ENCODE data around the gene DNM1.

The DNM1 gene

GRCh38 chr9:128249558-128249907 lies 46.4 kb downstream of the DNM1 start:
- peaks cover 10% of the 10 kb centered on the region for H3K4me1 ChIP-seq (ENCODE audit: control insufficient read depth, insufficient read depth, low read length)
- peaks cover 20% of the 10 kb centered on the region for H3K36me3 ChIP-seq (ENCODE audit: control insufficient read depth, insufficient read depth, low read length)
- H3K9me3 ChIP-seq (ENCODE audit: control insufficient read depth, insufficient read depth, low read length), result no peaks in the 10 kb centered on the region
- no peak overlapping the region for H3K9ac ChIP-seq (ENCODE audit: low read depth, low read length)
- H3K4me3 ChIP-seq (ENCODE audit: low read depth, low read length), result peak overlapping the region; percentile 65
- H3K27me3 ChIP-seq (ENCODE audit: control insufficient read depth, insufficient read depth, low read length), result no peaks in the 10 kb centered on the region
- H3K27ac ChIP-seq (ENCODE audit: low read depth, low read length), result no peak overlapping the region

GRCh38 chr9:128249908-128250838 lies 47.0 kb downstream of the DNM1 start:
- no peak overlapping the region; the same call in 1 of the 2 replicates for H3K9ac ChIP-seq (ENCODE audit: low read depth, low read length)

GRCh38 chr9:128250839-128251731 lies 47.9 kb downstream of the DNM1 start:
- no peaks in the 10 kb centered on the region for H3K27me3 ChIP-seq (ENCODE audit: control insufficient read depth, insufficient read depth, low read length)
- no peak overlapping the region for H3K27ac ChIP-seq (ENCODE audit: low read depth, low read length)
- peak overlapping the region; percentile 68 for H3K4me3 ChIP-seq (ENCODE audit: low read depth, low read length)
- H3K36me3 ChIP-seq (ENCODE audit: control insufficient read depth, insufficient read depth, low read length), result peaks cover 20% of the 10 kb centered on the region
- 0 out of 2 replicates have a peak overlapping the region, but pooled peaks have one; percentile 34 for H3K9ac ChIP-seq (ENCODE audit: low read depth, low read length)
- H3K4me1 ChIP-seq (ENCODE audit: control insufficient read depth, insufficient read depth, low read length), result 0 out of 2 replicates have a peak, but pooled peaks cover 5% of the 10 kb centered on the region
- H3K9me3 ChIP-seq (ENCODE audit: control insufficient read depth, insufficient read depth, low read length), result no peaks in the 10 kb centered on the region

More at GRCh38 chr9:128249908-128250838, 47.0 kb downstream of the DNM1 start:
- peaks cover 12% of the 10 kb centered on the region for H3K4me1 ChIP-seq (ENCODE audit: control insufficient read depth, insufficient read depth, low read length)
- H3K9me3 ChIP-seq (ENCODE audit: control insufficient read depth, insufficient read depth, low read length), result no peaks in the 10 kb centered on the region
- H3K27ac ChIP-seq (ENCODE audit: low read depth, low read length), result no peak overlapping the region
- peak overlapping the region; percentile 68 for H3K4me3 ChIP-seq (ENCODE audit: low read depth, low read length)
- H3K27me3 ChIP-seq (ENCODE audit: control insufficient read depth, insufficient read depth, low read length), result no peaks in the 10 kb centered on the region
- peaks cover 20% of the 10 kb centered on the region for H3K36me3 ChIP-seq (ENCODE audit: control insufficient read depth, insufficient read depth, low read length)

GRCh38 chr9:128251732-128252100 lies 48.5 kb downstream of the DNM1 start:
- Histone ChIP-seq H3K9me3 (ENCODE audit: control insufficient read depth, insufficient read depth, low read length) (no peaks in the 10 kb centered on the region), H3K4me3 (ENCODE audit: low read depth, low read length) (peak overlapping the region; percentile 68), H3K9ac (ENCODE audit: low read depth, low read length) (no peak overlapping the region), H3K27ac (ENCODE audit: low read depth, low read length) (no peak overlapping the region), H3K27me3 (ENCODE audit: control insufficient read depth, insufficient read depth, low read length) (no peaks in the 10 kb centered on the region), H3K36me3 (ENCODE audit: control insufficient read depth, insufficient read depth, low read length) (peaks cover 20% of the 10 kb centered on the region), H3K4me1 (ENCODE audit: control insufficient read depth, insufficient read depth, low read length) (0 out of 2 replicates have a peak, but pooled peaks cover 5% of the 10 kb centered on the region)

- Histone ChIP-seq H3K27me3 (ENCODE audit: control insufficient read depth, insufficient read depth, low read length) (no peaks in the 10 kb centered on the region), H3K4me1 (ENCODE audit: control insufficient read depth, insufficient read depth, low read length) (0 out of 2 replicates have a peak, but pooled peaks cover 5% of the 10 kb centered on the region), H3K9ac (ENCODE audit: low read depth, low read length) (no peak overlapping the region), H3K27ac (ENCODE audit: low read depth, low read length) (no peak overlapping the region), H3K4me3 (ENCODE audit: low read depth, low read length) (no peak overlapping the region), H3K36me3 (ENCODE audit: control insufficient read depth, insufficient read depth, low read length) (peaks cover 23% of the 10 kb centered on the region), H3K9me3 (ENCODE audit: control insufficient read depth, insufficient read depth, low read length) (no peaks in the 10 kb centered on the region)
Observed at GRCh38 chr9:128252317-128253139, 49.3 kb downstream of the DNM1 start.

- no peaks in the 10 kb centered on the region for H3K9me3 ChIP-seq (ENCODE audit: control insufficient read depth, insufficient read depth, low read length)
- H3K36me3 ChIP-seq (ENCODE audit: control insufficient read depth, insufficient read depth, low read length), result peaks cover 30% of the 10 kb centered on the region
- H3K27me3 ChIP-seq (ENCODE audit: control insufficient read depth, insufficient read depth, low read length), result no peaks in the 10 kb centered on the region
- no peak overlapping the region for H3K4me3 ChIP-seq (ENCODE audit: low read depth, low read length)
- H3K27ac ChIP-seq (ENCODE audit: low read depth, low read length), result no peak overlapping the region
- no peak overlapping the region for H3K9ac ChIP-seq (ENCODE audit: low read depth, low read length)
- 0 out of 2 replicates have a peak, but pooled peaks cover 5% of the 10 kb centered on the region for H3K4me1 ChIP-seq (ENCODE audit: control insufficient read depth, insufficient read depth, low read length)
Observed at GRCh38 chr9:128253140-128253990, 50.2 kb downstream of the DNM1 start.

- Histone ChIP-seq H3K4me1 (ENCODE audit: control insufficient read depth, insufficient read depth, low read length) (0 out of 2 replicates have a peak, but pooled peaks cover 5% of the 10 kb centered on the region), H3K27ac (ENCODE audit: low read depth, low read length) (no peak overlapping the region), H3K4me3 (ENCODE audit: low read depth, low read length) (no peak overlapping the region), H3K9me3 (ENCODE audit: control insufficient read depth, insufficient read depth, low read length) (no peaks in the 10 kb centered on the region), H3K27me3 (ENCODE audit: control insufficient read depth, insufficient read depth, low read length) (no peaks in the 10 kb centered on the region), H3K9ac (ENCODE audit: low read depth, low read length) (no peak overlapping the region), H3K36me3 (ENCODE audit: control insufficient read depth, insufficient read depth, low read length) (peaks cover 34% of the 10 kb centered on the region)
Observed at GRCh38 chr9:128253991-128254346, 50.8 kb downstream of the DNM1 start.

GRCh38 chr9:128254362-128254761 lies 51.2 kb downstream of the DNM1 start:
- no peaks in the 10 kb centered on the region for H3K27me3 ChIP-seq (ENCODE audit: control insufficient read depth, insufficient read depth, low read length)
- no peak overlapping the region for H3K4me3 ChIP-seq (ENCODE audit: low read depth, low read length)
- 0 out of 2 replicates have a peak, but pooled peaks cover 5% of the 10 kb centered on the region for H3K4me1 ChIP-seq (ENCODE audit: control insufficient read depth, insufficient read depth, low read length)
- H3K36me3 ChIP-seq (ENCODE audit: control insufficient read depth, insufficient read depth, low read length), result peaks cover 37% of the 10 kb centered on the region
- no peaks in the 10 kb centered on the region for H3K9me3 ChIP-seq (ENCODE audit: control insufficient read depth, insufficient read depth, low read length)
- H3K9ac ChIP-seq (ENCODE audit: low read depth, low read length), result no peak overlapping the region
- H3K27ac ChIP-seq (ENCODE audit: low read depth, low read length), result no peak overlapping the region

- no peaks in the 10 kb centered on the region for H3K9me3 ChIP-seq (ENCODE audit: control insufficient read depth, insufficient read depth, low read length)
- peaks cover 45% of the 10 kb centered on the region for H3K36me3 ChIP-seq (ENCODE audit: control insufficient read depth, insufficient read depth, low read length)
Observed at GRCh38 chr9:128254855-128255759, 51.9 kb downstream of the DNM1 start.

More at GRCh38 chr9:128254855-128255759, 51.9 kb downstream of the DNM1 start:
- Histone ChIP-seq H3K27me3 (ENCODE audit: control insufficient read depth, insufficient read depth, low read length) (no peaks in the 10 kb centered on the region), H3K4me1 (ENCODE audit: control insufficient read depth, insufficient read depth, low read length) (0 out of 2 replicates have a peak, but pooled peaks cover 5% of the 10 kb centered on the region), H3K4me3 (ENCODE audit: low read depth, low read length) (no peak overlapping the region), H3K9ac (ENCODE audit: low read depth, low read length) (no peak overlapping the region), H3K27ac (ENCODE audit: low read depth, low read length) (no peak overlapping the region)

Measured in HUES48 (cell line).